BE2C (cell line): ENCODE results near the gene ERCC1.
A peak's percentile ranks its signal among the peaks of the same experiment; 100 is the strongest.

Experiments
- DNase-seq: peaks from one replicate; pipeline ENCODE4 v3.0.0-alpha.2; 2020
- H3K27me3 ChIP-seq: fragments of 250-450 bp; sonication (Bioruptor Pico); 2 replicates; pipeline ENCODE4 v1.5.1; 2020; ENCODE audit warnings: mild to moderate bottlenecking
- H3K36me3 ChIP-seq: fragments of 250-450 bp; sonication (Bioruptor Pico); 2 replicates; pipeline ENCODE4 v1.5.1; 2020; ENCODE audit warnings: mild to moderate bottlenecking
- H3K4me1 ChIP-seq: fragments of 250-450 bp; sonication (Bioruptor Pico); 2 replicates; pipeline ENCODE4 v1.5.1; 2020
- H3K4me3 ChIP-seq: 2 replicates; pipeline ENCODE4 v1.5.1; 2011; ENCODE audit warnings: low read depth, low read length
- H3K9me3 ChIP-seq: fragments of 250-450 bp; sonication (Bioruptor Pico); 2 replicates; pipeline ENCODE4 v1.5.1; 2020
- CTCF ChIP-seq: IDR thresholded peaks from 2 replicates; pipeline ENCODE4 v1.5.1; 2012; ENCODE audit warnings: mild to moderate bottlenecking, low read depth, low read length

ERCC1 gene

GRCh38 chr19:45467456-45468158 is 43.9 kb upstream of the ERCC1 start, which contains the start of gene FOSB:
TSS of gene FOSB (plus strand) at chr19:45467996. CDS start at chr19:45468587, 591 bp downstream.
- H3K9me3 ChIP-seq, result no peaks in the 10 kb centered on the region
- H3K36me3 ChIP-seq, result no peaks in the 10 kb centered on the region
- H3K4me1 ChIP-seq, result no peaks in the 10 kb centered on the region; the same call in 1 of the 2 replicates
- peaks cover 7% of the 10 kb centered on the region; the same call in 1 of the 2 replicates for H3K27me3 ChIP-seq
- peak; percentile 95 for DNase-seq
- peak within 1 kb of the TSS; percentile 70 for H3K4me3 ChIP-seq
- TF ChIP-seq CTCF, result peak; percentile 30; the same call in 1 of the 2 replicates

GRCh38 chr19:45467115-45467455 is 43.4 kb upstream of the ERCC1 start:
- no peaks in the 10 kb centered on the region for H3K9me3 ChIP-seq
- DNase-seq, result no peak
- H3K4me3 ChIP-seq, result peak overlapping the region; percentile 70
- H3K36me3 ChIP-seq, result no peaks in the 10 kb centered on the region
- peaks cover 1% of the 10 kb centered on the region; the same call in 1 of the 2 replicates for H3K27me3 ChIP-seq
- no peaks in the 10 kb centered on the region; the same call in 1 of the 2 replicates for H3K4me1 ChIP-seq
- TF ChIP-seq CTCF, result no peak; the same call in 1 of the 2 replicates

- no peak for TF ChIP-seq CTCF
- DNase-seq, result no peak
- H3K4me3 ChIP-seq, result no peak overlapping the region
These were observed 41.2 kb upstream of the ERCC1 start for GRCh38 chr19:45464852-45465441.

GRCh38 chr19:45464274-45464673 is 40.6 kb upstream of the ERCC1 start:
- DNase-seq, result no peak
- H3K9me3 ChIP-seq, result no peaks in the 10 kb centered on the region
- no peak for TF ChIP-seq CTCF
- no peaks in the 10 kb centered on the region for H3K36me3 ChIP-seq
- no peak overlapping the region for H3K4me3 ChIP-seq
- H3K4me1 ChIP-seq, result no peaks in the 10 kb centered on the region; the same call in 1 of the 2 replicates
- no peaks in the 10 kb centered on the region; the same call in 1 of the 2 replicates for H3K27me3 ChIP-seq

More at GRCh38 chr19:45464852-45465441, 41.2 kb upstream of the ERCC1 start:
- H3K27me3 ChIP-seq, result no peaks in the 10 kb centered on the region
- no peaks in the 10 kb centered on the region for H3K9me3 ChIP-seq
- H3K4me1 ChIP-seq, result no peaks in the 10 kb centered on the region; the same call in 1 of the 2 replicates
- no peaks in the 10 kb centered on the region for H3K36me3 ChIP-seq

- no peak for TF ChIP-seq CTCF
- no peak for DNase-seq
- Histone ChIP-seq H3K9me3 (no peaks in the 10 kb centered on the region), H3K4me1 (no peaks in the 10 kb centered on the region; the same call in 1 of the 2 replicates), H3K4me3 (no peak overlapping the region), H3K27me3 (no peaks in the 10 kb centered on the region; the same call in 1 of the 2 replicates), H3K36me3 (no peaks in the 10 kb centered on the region)
These were observed 39.5 kb upstream of the ERCC1 start for GRCh38 chr19:45463241-45463640.

GRCh38 chr19:45462174-45462573 is 38.5 kb upstream of the ERCC1 start:
- no peaks in the 10 kb centered on the region for H3K4me1 ChIP-seq
- H3K4me3 ChIP-seq, result no peak overlapping the region
- DNase-seq, result no peak
- no peak for TF ChIP-seq CTCF
- no peaks in the 10 kb centered on the region for H3K36me3 ChIP-seq
- H3K9me3 ChIP-seq, result no peaks in the 10 kb centered on the region
- no peaks in the 10 kb centered on the region; the same call in 1 of the 2 replicates for H3K27me3 ChIP-seq
